KBM-7 (cell line): Measurements from ENCODE around the gene ADARB2.

Experiments used
- DNase-seq: peaks from one replicate; pipeline ENCODE4 v3.0.0-alpha.2; 2015
- in situ Hi-C: fragments of 300-500 bp; cut with MboI; formaldehyde crosslinking; loops from 2 replicates; pipeline ENCODE4 v1.14.3; 2020; ENCODE audit warnings: low sequenced_read_pairs, low pct_unique_long_range_greater_than_20kb, mixed read lengths

Gene ADARB2

GRCh38 chr10:1690086-1690485 is 47.2 kb downstream of the ADARB2 start:
- in situ Hi-C loops: no loop called here
- DNase-seq: no peak

DNA sequence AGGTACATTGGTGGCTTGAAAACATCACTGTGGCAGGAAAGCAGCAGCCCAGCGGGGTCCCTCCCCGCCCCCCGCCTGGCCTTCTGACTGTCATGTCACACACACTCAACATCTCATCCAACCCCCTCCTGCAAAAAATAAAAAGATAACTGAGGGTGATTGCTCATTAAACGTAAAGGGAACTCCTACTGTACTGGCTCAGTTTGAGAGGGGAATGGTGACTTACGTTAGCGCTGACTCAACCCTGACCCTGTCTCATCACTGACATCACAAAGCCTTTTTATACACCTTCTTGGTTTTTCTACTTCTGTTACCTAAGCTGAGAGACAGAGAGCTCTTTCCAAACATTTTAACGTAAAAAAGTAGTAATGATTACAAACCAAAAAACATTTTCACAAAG is 48.8 kb downstream of the ADARB2 start:
- in situ Hi-C loops: no loop called here
- DNase-seq: no peak

DNA sequence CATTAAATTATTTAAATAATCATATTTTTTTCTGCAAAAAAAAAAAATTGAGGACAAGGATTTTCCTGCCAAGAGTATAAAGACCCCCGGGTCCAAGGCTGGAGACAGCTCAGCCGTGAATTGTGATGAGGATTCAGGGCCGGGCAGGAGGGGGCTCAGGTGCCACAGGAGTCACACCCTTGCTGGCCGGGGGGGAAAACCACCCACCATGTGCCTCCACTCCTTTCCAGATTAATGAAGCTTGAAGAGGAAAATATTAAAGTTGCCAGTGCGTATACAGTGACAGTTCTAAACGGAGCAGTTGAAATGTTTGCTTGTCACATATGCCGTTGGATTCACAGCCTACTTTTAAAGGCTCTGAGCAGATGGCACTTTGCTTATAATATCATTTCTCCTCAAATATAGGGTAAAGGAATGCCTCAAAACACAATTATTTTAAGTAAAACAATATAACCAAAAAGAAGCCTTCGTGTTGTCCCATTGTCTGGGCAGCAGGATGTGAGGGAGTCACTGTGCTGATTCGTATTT is 49.6 kb downstream of the ADARB2 start:
- DNase-seq: no peak
- in situ Hi-C loops: no loop called here

- no peak for DNase-seq
- in situ Hi-C loops: no loop called here
Observed at GRCh38 chr10:1687190-1687589, 50.1 kb downstream of the ADARB2 start.

DNA sequence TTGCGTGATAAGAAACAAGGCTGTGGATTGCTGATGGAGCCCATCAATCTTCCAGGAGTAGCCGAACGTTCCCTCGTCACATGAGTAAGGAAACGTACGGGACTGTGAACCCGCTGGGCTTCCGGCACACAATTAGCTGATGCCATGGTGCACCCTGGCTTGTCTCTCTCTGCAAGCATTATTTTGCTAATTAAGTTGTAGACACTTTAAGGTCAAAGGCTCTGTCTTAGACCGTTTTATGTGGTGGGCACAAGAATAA is 50.9 kb downstream of the ADARB2 start:
- no peak for DNase-seq
- in situ Hi-C loops: no loop called here

GRCh38 chr10:1685699-1686490 is 51.4 kb downstream of the ADARB2 start:
- no peak for DNase-seq
- in situ Hi-C loops: no loop called here

GRCh38 chr10:1684991-1685390 is 52.3 kb downstream of the ADARB2 start:
- no peak for DNase-seq
- in situ Hi-C loops: no loop called here

DNA sequence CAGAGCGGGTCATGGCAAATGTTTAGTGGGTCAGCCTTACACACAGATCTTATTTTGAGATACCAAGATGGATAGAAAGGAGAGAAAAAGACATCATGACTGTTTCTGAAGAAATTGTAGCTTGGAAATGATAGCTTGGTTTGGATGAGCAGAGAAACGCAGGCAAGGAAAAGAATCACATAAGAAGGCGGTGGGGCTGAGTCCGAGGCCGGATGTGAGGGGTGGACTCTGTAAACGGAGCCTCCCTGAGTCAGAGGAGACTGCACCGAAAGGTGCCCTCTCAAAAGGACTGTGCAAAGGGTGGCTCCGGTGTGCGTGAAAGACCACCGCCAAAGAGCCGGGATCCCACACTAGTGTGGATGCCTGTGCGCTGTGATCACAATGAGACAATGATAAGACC is 53.7 kb downstream of the ADARB2 start:
- in situ Hi-C loops: no loop called here

DNA sequence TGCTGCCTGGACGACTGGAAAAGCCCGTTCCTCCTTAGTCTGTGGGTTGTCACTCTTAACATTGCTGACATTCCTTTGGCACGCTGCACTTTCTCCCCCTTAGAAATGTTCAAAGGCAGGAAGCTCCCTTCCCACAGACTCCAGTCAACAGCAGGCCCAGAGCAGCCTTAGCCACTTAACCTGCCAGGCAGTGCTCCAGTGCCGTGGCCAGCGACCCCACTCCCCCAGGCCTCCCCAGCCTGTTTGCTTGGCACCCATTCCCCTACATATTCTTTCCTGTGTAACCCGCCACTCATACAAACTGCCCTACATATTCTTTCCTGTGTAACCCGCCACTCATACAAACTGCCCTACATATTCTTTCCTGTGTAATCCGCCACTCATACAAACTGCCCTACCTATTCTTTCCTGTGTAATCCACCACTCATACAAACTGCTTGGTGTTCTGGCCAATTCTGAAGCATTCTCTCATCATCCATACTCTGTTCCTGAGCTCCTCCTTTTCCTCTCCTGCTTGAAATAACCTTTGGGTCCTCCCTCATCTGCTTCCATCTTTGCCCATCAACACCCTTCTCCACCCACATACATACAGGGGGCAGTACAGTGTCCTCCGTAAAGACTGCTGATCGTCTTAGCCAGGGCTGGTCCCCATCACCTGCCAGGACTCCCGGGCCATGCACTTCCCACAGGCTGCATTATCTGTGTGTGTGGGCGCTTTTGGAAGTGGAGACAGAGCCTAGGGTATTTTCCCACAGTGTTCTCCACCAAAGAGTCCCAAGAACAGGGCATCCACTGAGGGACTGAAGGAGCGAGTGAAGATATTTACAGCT is 57.3 kb downstream of the ADARB2 start:
- DNase-seq: no peak
- in situ Hi-C loops: no loop called here

More for the DNA sequence above, 53.7 kb downstream of the ADARB2 start:
- no peak for DNase-seq

DNA sequence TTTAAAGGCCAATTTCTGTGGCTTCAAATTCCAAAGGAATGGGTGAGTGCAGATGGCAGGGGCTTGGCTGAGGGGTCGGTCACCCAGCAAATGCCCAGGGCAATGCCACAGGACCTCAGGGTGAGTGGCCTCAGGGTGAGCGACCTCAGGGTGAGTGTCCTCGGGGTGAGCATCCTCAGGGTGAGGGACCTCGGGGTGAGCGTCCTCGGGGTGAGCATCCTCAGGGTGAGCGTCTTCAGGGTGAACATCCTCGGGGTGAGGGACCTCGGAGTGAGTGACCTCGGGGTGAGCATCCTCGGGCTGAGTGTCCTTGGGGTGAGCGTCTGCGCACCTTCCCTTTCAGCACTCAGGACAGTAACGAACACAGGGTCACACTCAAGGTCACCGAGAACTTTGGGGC is 59.2 kb downstream of the ADARB2 start:
- DNase-seq: no peak
- in situ Hi-C loops: no loop called here

DNA sequence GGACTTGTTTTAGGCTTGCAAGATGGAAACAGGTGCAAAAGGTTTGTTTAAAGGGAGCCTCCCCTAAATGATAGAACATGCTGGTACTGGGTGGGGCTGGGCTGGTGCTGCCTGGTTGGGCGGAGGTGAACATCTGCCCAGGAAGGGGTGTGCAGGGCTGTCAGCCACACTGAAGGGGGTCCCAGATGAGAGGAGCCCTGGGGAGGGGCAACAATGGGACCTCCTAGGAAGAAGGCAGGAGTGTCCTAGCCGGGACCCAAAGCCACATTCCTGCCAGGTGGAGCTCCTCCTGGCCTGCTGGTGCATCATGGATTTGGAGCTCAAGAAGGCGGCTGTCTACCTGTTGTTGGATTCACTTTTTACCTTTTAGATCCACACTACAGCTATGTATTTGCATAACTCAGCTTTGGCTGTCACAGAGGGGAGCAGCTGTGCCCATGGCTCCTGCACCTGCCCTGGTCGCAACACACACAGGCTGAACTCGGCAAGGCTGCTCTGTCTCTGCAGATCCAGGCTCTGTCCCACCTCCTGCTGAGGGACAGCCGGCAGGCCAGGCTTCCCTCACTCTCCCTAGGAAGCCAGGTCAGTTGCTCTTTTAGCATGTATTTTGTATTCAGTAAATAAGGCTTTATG is 59.9 kb downstream of the ADARB2 start:
- no peak for DNase-seq
- in situ Hi-C loops: no loop called here

- no peak for DNase-seq
- in situ Hi-C loops: no loop called here
Observed at GRCh38 chr10:1674501-1674900, 62.8 kb downstream of the ADARB2 start.

GRCh38 chr10:1673568-1674345 is 63.6 kb downstream of the ADARB2 start:
- in situ Hi-C loops: no loop called here
- no peak for DNase-seq

- in situ Hi-C loops: no loop called here
- peak; percentile 4 for DNase-seq
Observed at GRCh38 chr10:1672001-1672781, 65.1 kb downstream of the ADARB2 start.

DNA sequence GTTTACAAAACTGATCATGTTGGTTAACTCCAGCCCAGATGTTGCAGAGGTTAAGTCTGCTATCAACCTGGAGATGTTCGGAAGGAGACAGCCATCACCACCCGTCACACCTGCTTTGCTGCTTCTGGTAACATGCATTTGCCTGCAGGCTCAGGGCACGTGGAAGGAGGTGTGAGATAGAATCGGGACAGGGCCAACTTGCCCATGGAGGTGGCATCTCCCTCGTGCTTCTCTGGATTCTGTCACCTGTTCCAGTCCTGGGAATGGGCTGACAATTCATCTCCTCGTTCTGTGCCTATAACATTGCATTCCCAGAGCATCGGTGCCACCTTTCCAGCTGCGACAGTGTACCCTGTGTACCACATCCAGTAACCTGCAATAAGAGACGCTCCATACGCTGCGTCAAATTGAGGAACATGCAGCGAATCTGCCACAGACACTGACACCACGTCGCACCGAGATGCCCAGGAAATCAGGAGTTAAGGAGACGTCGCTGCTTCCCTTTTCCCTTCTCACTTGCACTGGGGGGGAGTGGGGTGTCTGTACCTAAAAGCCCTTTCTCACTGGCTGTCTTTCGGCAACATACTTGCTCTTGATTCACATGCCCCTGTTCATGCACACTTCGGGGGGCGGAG is 65.8 kb downstream of the ADARB2 start:
- no peak for DNase-seq
- in situ Hi-C loops: no loop called here

DNA sequence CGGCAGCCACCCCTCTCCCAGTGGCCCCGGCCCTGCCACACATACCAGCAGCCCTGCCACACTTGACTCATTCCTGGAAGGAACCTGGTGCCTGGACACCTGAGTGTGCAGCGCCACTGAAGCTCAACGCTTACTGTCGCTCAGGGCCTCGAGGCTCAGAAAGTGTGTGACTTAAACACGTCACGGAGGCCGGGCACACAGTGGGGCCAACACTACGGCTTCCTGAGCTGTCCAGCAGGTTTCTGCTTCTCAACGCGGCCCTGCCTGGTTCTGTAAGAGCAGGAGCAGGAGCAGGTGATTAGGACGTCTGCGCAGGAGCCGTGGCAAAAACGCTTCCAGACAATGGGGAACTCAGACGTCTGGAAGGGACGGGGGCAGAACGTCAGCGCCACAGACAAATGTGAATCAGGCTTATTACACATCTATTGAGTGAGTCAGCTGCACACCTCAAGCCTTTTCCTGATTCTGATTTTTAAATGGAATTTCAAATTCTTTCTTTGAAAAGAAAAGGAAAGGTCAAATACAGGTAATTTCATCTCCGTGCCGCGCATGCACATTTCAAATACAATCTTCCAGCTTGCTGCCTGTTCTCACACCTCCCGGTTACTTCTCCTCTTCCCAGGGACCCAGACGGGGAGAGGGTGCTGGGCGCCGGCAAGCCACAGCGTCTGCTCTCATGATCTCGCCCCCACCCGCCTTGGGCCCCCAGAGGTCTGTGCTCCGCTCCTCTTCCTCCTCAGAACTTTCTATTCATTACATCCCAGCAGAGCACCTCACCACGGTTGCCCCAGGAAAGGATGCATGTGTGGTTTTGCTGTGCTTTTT is 66.6 kb downstream of the ADARB2 start:
- in situ Hi-C loops: no loop called here
- no peak for DNase-seq

DNA sequence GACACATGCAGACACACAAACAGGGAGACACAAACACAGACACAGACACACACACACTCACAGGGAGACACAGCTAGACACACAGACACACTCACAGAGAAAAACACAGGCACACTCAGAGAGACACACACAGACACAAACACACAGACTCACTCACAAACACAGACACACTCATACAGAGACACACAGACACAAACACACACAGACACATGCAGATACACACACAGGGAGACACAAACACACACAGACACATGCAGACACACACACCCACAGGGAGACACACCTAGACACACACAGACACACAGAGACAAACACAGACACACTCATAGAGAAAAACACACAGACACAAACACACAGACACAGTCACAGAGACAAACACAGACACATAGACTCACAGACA is 67.9 kb downstream of the ADARB2 start:
- DNase-seq: no peak
- in situ Hi-C loops: no loop called here
